WI38 (cell line): ENCODE data around the gene PPP1R13B.

Experiments used
- H3K4me3 ChIP-seq: 2 replicates; pipeline ENCODE4 v1.5.1; 2011; ENCODE audit warnings: low read depth, mild to moderate bottlenecking, control low read depth, low read length
- TF ChIP-seq, protein P1 (sequence below): IDR thresholded peaks from 2 replicates; pipeline ENCODE4 v1.5.1; 2012; ENCODE audit warnings: low read depth, mild to moderate bottlenecking, control low read depth, low read length

PPP1R13B gene

DNA sequence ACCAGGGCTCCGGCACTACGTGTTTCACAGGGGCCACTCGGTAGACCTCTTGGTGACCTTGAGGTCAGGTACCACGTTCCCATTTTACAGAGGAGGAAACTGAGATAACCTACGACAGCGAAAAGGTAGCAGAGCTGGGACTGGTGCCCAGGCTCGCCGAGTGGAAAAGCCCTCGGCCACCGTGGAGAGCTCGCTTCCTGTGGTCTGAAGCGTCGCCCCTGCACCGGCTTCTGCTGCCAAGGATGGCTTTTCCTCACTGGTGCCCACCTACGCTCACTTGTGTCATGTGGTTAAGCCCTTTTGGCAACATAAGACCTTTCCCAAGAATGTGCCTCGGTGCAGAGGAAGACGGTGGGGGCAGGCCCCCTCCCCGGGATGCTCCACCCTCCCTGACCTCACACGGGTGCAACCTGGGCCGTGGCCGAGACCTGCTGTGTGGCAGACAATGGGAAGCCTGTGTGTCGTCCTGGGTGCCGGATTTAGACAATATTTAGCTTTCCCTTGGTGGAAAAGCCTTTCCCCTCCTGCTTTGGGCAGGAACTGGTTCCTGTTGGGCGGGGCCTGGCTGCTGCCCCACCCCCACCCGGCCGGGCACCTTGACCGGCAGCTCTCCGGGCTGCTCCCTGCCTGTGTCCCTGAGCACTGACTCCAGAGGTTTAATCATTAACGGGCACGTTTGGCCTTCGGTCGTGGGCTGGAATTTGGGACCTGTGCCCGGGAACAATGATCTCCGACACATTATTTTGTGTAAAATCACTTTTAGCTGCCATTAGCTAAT is 32.4 kb upstream of the PPP1R13B start:
- TF ChIP-seq, protein P1, sequence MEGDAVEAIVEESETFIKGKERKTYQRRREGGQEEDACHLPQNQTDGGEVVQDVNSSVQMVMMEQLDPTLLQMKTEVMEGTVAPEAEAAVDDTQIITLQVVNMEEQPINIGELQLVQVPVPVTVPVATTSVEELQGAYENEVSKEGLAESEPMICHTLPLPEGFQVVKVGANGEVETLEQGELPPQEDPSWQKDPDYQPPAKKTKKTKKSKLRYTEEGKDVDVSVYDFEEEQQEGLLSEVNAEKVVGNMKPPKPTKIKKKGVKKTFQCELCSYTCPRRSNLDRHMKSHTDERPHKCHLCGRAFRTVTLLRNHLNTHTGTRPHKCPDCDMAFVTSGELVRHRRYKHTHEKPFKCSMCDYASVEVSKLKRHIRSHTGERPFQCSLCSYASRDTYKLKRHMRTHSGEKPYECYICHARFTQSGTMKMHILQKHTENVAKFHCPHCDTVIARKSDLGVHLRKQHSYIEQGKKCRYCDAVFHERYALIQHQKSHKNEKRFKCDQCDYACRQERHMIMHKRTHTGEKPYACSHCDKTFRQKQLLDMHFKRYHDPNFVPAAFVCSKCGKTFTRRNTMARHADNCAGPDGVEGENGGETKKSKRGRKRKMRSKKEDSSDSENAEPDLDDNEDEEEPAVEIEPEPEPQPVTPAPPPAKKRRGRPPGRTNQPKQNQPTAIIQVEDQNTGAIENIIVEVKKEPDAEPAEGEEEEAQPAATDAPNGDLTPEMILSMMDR, result no peak
- no peak overlapping the region for H3K4me3 ChIP-seq

DNA sequence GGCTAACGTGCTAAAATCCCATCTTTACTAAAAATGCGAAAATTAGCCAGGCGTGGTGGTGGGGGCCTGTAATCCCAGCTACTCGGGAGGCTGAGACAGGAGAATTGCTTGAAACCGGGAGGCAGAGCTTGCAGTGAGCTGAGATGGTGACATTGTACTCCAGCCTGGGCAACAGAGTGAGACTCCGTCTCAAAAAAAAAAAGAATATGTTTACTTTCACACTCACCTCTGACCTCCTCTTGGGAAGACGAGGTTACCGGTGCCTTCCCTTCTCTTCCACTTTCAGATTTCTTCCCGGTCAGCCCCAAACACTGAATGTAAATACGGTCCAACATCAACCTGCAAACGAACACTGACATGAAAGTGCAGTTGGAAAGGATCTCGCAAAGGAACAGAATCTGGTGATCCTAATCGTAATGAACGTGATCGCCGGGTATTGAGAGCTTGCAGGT is 31.8 kb upstream of the PPP1R13B start:
- H3K4me3 ChIP-seq, result no peak overlapping the region

DNA sequence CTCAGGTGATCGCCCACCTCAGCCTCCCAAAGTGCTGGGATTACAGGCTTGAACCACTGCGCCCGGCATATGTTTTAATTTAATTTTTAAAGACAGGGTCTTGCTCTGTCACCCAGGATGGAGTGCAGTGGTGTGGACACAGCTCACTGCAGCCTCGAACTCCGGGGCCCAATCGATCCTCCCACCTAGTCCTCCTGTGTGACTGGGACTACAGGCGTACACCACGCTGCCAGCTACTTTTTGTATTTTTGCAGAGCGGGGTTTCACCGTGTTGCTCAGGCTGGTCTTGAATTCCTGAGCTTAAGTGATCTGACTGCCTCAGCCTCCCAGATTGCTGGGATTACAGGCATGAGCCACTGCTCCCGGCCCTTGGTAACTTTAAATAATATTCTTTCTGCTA is 30.8 kb upstream of the PPP1R13B start:
- TF ChIP-seq, protein P1, result no peak
- no peak overlapping the region for H3K4me3 ChIP-seq

More for the DNA sequence above, 31.8 kb upstream of the PPP1R13B start:
- TF ChIP-seq, protein P1, result no peak

DNA sequence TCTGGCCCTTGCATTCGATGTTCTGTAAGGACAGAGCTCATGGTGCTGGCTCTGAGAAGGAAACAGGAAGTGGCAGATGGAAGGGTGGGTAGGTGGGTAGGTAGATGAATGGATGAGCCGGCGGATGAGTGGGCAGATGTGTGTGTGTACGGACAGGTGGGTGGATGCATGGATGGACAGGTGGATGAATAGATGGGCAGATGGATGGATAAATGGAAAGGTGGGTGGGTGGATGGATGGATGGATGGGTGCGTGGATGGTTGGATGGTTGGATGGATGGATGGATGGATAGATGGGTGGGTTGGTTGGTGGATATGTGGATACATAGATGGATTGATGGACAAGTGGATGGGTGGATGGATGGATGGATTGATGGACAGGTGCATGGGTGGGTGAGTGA is 27.6 kb upstream of the PPP1R13B start:
- TF ChIP-seq, protein P1, result no peak
- no peak overlapping the region for H3K4me3 ChIP-seq

DNA sequence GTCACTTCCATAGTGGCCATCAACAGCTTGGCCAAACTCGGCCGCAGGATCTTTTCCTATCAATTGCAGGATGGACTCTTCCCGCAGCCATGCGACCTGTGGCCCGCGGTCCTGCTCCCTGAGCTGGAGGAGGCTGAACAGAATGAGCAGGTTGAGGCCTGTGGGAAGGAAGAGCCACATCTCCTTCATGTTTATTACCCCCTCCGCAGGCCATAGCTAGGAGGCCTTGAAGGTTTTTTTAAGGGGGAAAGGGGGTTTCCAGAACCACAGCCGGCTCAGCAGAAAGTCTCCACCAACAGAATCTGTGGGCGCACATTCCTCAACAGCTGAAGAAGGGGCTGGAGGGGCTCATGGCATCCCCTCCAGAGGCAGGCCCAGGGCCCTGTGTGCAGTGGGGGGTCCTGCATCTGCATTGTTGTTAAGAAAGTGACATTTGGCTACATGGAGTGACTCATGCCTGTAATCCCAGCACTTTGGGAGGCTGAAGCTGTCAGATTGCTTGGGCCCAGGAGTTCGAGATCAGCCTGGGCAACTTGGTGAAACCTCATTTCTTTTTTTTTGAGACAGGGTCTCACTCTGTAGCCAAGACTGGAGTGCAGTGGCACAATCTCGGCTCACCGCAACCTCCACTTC is 25.2 kb upstream of the PPP1R13B start:
- TF ChIP-seq, protein P1, result no peak
- H3K4me3 ChIP-seq, result no peak overlapping the region

GRCh38 chr14:103871596-103872480 is 24.5 kb upstream of the PPP1R13B start:
- TF ChIP-seq, protein P1, result no peak
- no peak overlapping the region for H3K4me3 ChIP-seq
